Thymus (tissue), 11 donors: ENCODE data around the gene EMCN. TPM values are rescaled to one million over a fixed set of nuclear protein-coding genes. Genes with fewer than 3 reads are reported as not detected.

ENCODE experiments used
- DNase-seq, 9 donors: peaks; one replicate each; pipeline ENCODE4 v3.0.0-alpha.2; 2013; ENCODE audit warnings: low spot score in 9 of 9, low read depth in 6 of 9, missing footprints in 1 of 9
- H3K27ac ChIP-seq, 2 donors: one replicate each; pipeline ENCODE4 v1.5.1; 2013; ENCODE audit warnings: control low read depth in 1 of 2, low read depth in 1 of 2, low read length in 1 of 2, mild to moderate bottlenecking in 1 of 2, moderate library complexity in 1 of 2
- H3K27me3 ChIP-seq, 2 donors: one replicate each; pipeline ENCODE4 v1.5.1; 2013; ENCODE audit warnings: low read length in 1 of 2; ENCODE audit not compliant: control insufficient read depth in 2 of 2, insufficient read depth in 1 of 2
- H3K36me3 ChIP-seq, 2 donors: one replicate each; pipeline ENCODE4 v1.5.1; 2013; ENCODE audit warnings: low read length in 1 of 2, mild to moderate bottlenecking in 1 of 2, moderate library complexity in 1 of 2; ENCODE audit not compliant: control insufficient read depth in 2 of 2, insufficient read depth in 2 of 2
- H3K4me1 ChIP-seq, 2 donors: one replicate each; pipeline ENCODE4 v1.5.1; 2013; ENCODE audit warnings: low read length in 2 of 2; ENCODE audit not compliant: control insufficient read depth in 2 of 2, insufficient read depth in 2 of 2
- H3K4me3 ChIP-seq, 2 donors: one replicate each; pipeline ENCODE4 v1.5.1; 2013; ENCODE audit warnings: low read length in 2 of 2, control low read depth in 1 of 2, mild to moderate bottlenecking in 1 of 2
- H3K9me3 ChIP-seq, 2 donors: one replicate each; pipeline ENCODE4 v1.5.1; 2013; ENCODE audit warnings: low read length in 1 of 2, mild to moderate bottlenecking in 1 of 2; ENCODE audit not compliant: control insufficient read depth in 2 of 2, insufficient read depth in 1 of 2
- WGBS: extraction: QIAGEN DNeasy Blood & Tissue Kit; methylation state at CpG from one replicate; pipeline ENCODE4 v1.1.7; 2013; 5-methylcytosine and 5-hydroxymethylcytosine counted together
- polyA plus RNA-seq: library from polyadenylated mRNA; stranded (reverse); fragments of 200-250 nt; gene quantifications from one replicate; pipeline ENCODE4 v1.2.3, GENCODE V29; 2013
- total RNA-seq: library from RNA; stranded (reverse); fragments of 120-200 nt; gene quantifications from one replicate; pipeline ENCODE4 v1.2.4, GENCODE V29; 2013
- donor health status: healthy.

Gene EMCN
- total and polyA plus RNA-seq, 2 donors, result 6.0 to 7.9 TPM

DNA sequence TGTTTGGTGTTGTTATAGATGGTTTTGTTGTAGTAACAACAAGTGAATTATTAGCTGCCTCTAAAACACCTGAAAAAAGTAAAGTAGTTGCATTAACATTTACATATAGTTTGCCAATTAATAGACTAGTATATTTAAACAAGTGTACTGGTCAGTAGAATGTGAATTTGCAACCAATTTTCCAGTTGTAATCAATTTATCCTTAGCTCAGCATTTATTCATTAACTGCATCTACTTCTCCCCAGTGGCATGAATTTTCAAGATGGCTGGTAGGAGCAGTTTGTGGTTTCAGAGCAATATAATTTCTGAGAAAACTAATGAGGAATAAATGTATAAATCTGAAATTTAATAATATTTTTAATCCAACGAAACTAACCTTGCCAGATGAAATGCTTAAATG, 37.9 kb downstream of the EMCN start:
- Histone ChIP-seq H3K4me1 (no peaks in the 10 kb centered on the region), H3K36me3 (no peaks in the 10 kb centered on the region), H3K4me3 (no peak overlapping the region), H3K27me3 (no peaks in the 10 kb centered on the region), H3K27ac (no peak overlapping the region), H3K9me3 (no peaks in the 10 kb centered on the region)
- WGBS, result 0% methylated on average over 1 of the region's 1 CpG
- no peak for DNase-seq

DNA sequence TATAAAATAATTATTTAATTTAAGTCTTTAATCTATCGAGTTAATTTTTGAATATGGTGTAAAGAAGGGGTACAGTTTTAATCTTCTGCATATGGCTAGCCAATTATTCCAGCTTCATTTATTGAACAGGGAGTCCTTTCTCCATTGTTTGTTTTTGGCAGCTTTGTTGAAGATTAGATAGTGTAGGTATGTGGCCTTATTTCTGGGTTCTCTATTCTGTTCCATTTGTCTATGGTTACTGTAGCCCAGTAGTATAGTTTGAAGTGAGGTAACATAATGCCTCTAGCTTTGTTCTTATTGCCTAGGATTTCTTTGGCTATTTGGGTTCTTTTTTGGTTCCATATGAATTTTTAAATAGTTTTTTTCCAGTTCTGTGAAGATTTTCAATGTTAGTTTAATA, 48.3 kb downstream of the EMCN start:
- Histone ChIP-seq H3K4me1 (no peaks in the 10 kb centered on the region), H3K27ac (no peak overlapping the region), H3K9me3 (no peaks in the 10 kb centered on the region), H3K27me3 (no peaks in the 10 kb centered on the region), H3K4me3 (no peak overlapping the region), H3K36me3 (no peaks in the 10 kb centered on the region)
- WGBS, result 96% methylated on average over 1 of the region's 1 CpG
- no peak for DNase-seq

DNA sequence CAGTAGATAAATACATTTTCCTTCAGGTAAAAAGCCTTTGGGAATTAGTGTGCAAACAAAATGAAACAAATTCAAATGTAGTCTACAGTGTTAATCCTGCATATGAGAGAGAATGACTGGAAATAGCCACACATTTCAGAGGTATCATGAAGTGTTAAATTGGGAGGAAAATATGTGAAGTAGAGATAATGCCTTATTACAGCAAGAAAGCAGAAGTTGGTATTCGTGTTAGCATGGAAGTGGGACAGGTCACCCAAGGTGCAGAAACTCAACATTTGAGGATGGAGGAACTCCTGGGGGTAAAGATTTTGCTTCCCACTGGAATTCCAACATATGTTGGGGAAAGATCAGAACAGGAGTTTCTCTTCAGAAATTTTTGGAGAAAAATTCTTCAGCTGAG, 51.3 kb downstream of the EMCN start:
- Histone ChIP-seq H3K27ac (no peak overlapping the region), H3K36me3 (no peaks in the 10 kb centered on the region), H3K4me1 (no peaks in the 10 kb centered on the region), H3K27me3 (no peaks in the 10 kb centered on the region), H3K4me3 (no peak overlapping the region), H3K9me3 (no peaks in the 10 kb centered on the region)
- WGBS, result 54% methylated on average over 1 of the region's 1 CpG
- no peak for DNase-seq

DNA sequence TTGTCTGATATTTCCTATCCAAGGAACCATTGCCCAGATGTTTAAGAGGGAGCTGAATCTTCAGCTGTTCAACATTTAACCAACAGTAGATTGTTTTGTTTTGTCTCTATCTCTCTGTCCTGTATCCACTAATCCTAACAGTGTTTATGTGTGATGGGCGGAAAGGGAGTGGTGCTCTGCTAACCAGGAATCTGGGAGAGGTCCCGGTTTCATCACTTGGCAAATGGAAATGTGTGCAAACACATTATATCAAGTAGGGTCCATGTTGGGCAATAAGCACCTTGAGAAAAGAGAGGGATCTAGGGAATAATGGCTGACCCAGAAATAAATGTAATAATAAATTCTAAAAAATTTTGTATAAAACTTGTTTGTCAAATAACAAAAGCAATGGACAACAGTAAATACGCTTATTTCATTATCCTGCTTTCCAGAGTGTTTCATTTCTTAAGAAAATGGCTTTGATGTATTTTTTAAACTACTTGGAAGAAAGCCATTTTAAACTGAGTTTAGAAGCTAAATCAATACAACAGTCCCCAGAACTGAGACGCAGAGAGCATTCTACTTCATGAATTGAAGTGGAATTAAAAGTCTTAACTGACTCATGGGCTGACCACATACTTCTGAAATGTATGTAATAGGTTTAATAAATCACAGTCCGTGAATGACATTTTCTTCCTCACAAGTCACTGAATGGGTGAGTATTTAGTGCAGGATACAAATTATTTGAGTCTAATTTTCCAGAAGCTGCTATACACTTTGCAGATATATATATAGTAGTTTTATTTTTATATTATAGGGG, 55.8 kb downstream of the EMCN start:
- H3K27me3 ChIP-seq, result no peaks in the 10 kb centered on the region
- H3K9me3 ChIP-seq, result no peaks in the 10 kb centered on the region
- H3K36me3 ChIP-seq, result no peaks in the 10 kb centered on the region
- no peak overlapping the region for H3K4me3 ChIP-seq
- H3K27ac ChIP-seq, result no peak overlapping the region
- no peak for DNase-seq
- peaks cover 0 to 7% of the 10 kb centered on the region in 2 donors for H3K4me1 ChIP-seq
- 95% methylated on average over 5 of the region's 5 CpGs for WGBS

DNA sequence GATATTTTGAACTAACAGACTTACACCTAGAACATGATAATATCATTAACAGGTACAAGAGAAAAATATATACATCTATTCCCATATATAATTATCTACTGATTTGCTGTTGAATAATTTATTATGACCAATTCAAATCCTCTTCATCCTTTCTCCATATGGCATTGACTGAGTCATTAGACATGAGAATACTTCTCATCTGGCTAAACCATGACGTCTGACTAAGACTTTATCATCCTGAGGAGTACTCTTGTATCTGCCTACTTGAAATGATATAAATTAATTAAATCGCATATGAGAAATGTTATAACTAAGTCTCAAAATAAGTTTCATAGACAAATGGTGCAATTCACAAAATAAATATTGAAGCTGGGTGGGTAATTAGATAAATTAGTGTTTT, 67.4 kb downstream of the EMCN start:
- Histone ChIP-seq H3K9me3 (no peaks in the 10 kb centered on the region), H3K27ac (no peak overlapping the region), H3K27me3 (no peaks in the 10 kb centered on the region), H3K4me1 (no peaks in the 10 kb centered on the region), H3K4me3 (no peak overlapping the region), H3K36me3 (no peaks in the 10 kb centered on the region)
- WGBS, result 97% methylated on average over 2 of the region's 2 CpGs
- DNase-seq, result no peak

DNA sequence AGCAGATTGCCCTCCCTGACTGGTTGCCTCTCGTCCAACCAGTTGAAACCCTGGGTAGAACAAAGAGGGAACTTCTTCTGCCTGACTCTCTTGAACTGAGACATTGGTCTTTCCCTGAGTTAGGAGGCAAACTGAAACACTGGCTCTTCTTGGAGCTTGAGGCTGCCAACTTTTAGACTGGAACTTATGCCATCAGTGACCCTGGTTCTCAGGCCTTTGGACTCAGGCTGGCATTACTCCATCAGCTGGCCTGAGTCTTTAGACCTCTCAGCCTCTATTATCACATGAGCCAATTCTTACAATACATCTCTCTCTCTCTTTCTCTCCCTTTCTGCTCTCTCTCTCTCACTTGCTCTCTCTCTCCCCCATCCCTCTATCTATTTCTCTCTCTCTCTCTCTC, 86.4 kb downstream of the EMCN start:
- Histone ChIP-seq H3K27ac (no peak overlapping the region), H3K4me1 (peaks cover 0 to 5% of the 10 kb centered on the region in 2 donors), H3K27me3 (no peaks in the 10 kb centered on the region), H3K36me3 (no peaks in the 10 kb centered on the region), H3K4me3 (no peak overlapping the region), H3K9me3 (peaks cover 0 to 3% of the 10 kb centered on the region in 2 donors)
- 98% methylated on average over 1 of the region's 1 CpG for WGBS
- DNase-seq, result no peak

DNA sequence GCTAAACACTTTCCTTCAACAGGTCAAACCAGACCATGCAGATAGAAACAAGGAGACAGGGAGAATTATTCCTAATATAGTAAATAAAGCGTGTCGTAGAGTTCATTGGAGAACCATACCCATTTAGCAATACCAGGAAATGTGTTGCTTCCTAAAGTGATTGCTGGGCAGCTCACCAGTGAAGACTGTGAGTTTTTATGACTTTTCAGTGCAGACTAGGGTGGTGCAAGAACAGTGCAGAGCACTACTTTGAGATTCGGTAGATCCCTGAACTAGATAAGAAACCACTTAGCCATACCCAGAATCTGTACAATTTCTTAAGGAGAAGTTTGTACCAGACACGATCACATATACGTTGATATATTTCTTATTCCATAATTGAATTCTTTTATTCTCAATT, 87.4 kb downstream of the EMCN start:
- 35% methylated on average over 5 of the region's 5 CpGs for WGBS
- Histone ChIP-seq H3K4me1 (peaks cover 0 to 5% of the 10 kb centered on the region in 2 donors), H3K27me3 (no peaks in the 10 kb centered on the region), H3K36me3 (no peaks in the 10 kb centered on the region), H3K9me3 (peaks cover 0 to 3% of the 10 kb centered on the region in 2 donors), H3K27ac (no peak overlapping the region), H3K4me3 (no peak overlapping the region)
- peak in 5 of 9 donors; percentile 7 to 54 (median 14) for DNase-seq

DNA sequence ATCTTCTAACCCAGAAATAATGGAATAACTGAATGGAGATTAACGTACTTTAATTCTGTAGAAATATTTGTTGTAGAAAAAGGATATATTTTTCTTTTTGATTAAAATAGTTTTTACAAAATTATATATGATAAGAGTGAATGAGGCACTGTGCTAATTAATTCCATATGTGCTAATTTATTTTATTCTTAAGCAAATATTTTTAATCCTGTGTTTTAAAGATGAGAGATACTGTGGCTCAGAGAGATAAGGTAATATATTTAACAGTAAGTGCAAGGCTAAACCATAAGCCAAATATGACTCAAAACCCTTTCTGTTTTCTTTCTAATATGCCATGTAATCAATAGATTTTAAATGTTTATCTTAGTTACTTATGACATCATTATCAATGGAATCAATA, 88.2 kb downstream of the EMCN start:
- H3K4me1 ChIP-seq, result peaks cover 0 to 5% of the 10 kb centered on the region in 2 donors
- H3K36me3 ChIP-seq, result no peaks in the 10 kb centered on the region
- no peak overlapping the region for H3K27ac ChIP-seq
- WGBS, result 100% methylated on average over 1 of the region's 1 CpG
- H3K4me3 ChIP-seq, result no peak overlapping the region
- H3K27me3 ChIP-seq, result no peaks in the 10 kb centered on the region
- no peak for DNase-seq
- peaks cover 0 to 3% of the 10 kb centered on the region in 2 donors for H3K9me3 ChIP-seq

DNA sequence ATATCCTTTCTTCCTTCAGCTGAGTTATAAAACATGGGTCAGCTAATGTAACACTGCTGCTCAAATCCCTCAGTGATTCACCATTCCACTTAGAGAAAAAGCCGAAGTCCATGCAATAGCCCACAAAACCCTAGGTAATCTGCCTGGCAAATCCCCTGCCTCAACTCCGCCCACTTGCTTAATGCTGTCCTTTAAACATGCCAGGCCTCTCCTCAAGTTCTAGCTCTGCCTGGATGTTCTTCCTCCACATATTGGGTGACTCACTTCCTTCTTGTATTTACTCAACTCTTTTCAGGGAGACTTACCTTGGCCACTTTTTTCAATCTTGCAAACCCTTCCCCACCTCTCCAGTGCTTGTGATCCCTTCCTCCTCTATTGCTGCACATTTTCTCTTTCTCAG, 89.8 kb downstream of the EMCN start:
- no peak for DNase-seq
- Histone ChIP-seq H3K27ac (no peak overlapping the region), H3K4me1 (peaks cover 0 to 5% of the 10 kb centered on the region in 2 donors)

More for the DNA sequence above, 89.8 kb downstream of the EMCN start:
- Histone ChIP-seq H3K4me3 (no peak overlapping the region), H3K36me3 (no peaks in the 10 kb centered on the region), H3K27me3 (no peaks in the 10 kb centered on the region), H3K9me3 (no peaks in the 10 kb centered on the region)
- WGBS, result 97% methylated on average over 2 of the region's 2 CpGs
